ENCODE measurements around the gene RABGAP1. TPM values are rescaled to one million over a fixed set of nuclear protein-coding genes. Genes with fewer than 3 reads are reported as not detected.

The RABGAP1 gene
- total RNA-seq, 1 donor from 2014 or later = 31.9 TPM

GRCh38 chr9:123046406-123047195 lies 105.8 kb downstream of the RABGAP1 start:
- TF ChIP-seq CTCF (IDR thresholded peaks at IDR 0.05; ENCODE audit: insufficient read depth, low read length, severe bottlenecking) = no peak
- DNase-seq (ENCODE audit: low read depth) = no peak
- no peak overlapping the region for H3K4me3 ChIP-seq (ENCODE audit: low read depth, low read length)
- no peak for FAIRE-seq
- H3K36me3 ChIP-seq (ENCODE audit: control insufficient read depth, insufficient read depth, low read length) = peaks cover 1% of the 10 kb centered on the region
- no peaks in the 10 kb centered on the region for H3K27me3 ChIP-seq (ENCODE audit: control insufficient read depth, insufficient read depth, low read length)

- no peaks in the 10 kb centered on the region for H3K27me3 ChIP-seq (ENCODE audit: control insufficient read depth, insufficient read depth, low read length)
- no peak for FAIRE-seq
- DNase-seq (ENCODE audit: low read depth) = no peak
- no peak for TF ChIP-seq CTCF (IDR thresholded peaks at IDR 0.05; ENCODE audit: insufficient read depth, low read length, severe bottlenecking)
- no peaks in the 10 kb centered on the region for H3K36me3 ChIP-seq (ENCODE audit: control insufficient read depth, insufficient read depth, low read length)
- no peak overlapping the region for H3K4me3 ChIP-seq (ENCODE audit: low read depth, low read length)
These were observed 107.9 kb downstream of the RABGAP1 start for GRCh38 chr9:123048748-123049147.

GRCh38 chr9:123049589-123050222 lies 108.9 kb downstream of the RABGAP1 start:
- no peaks in the 10 kb centered on the region for H3K27me3 ChIP-seq (ENCODE audit: control insufficient read depth, insufficient read depth, low read length)
- TF ChIP-seq CTCF (IDR thresholded peaks at IDR 0.05; ENCODE audit: insufficient read depth, low read length, severe bottlenecking) = no peak
- no peak for FAIRE-seq
- DNase-seq (ENCODE audit: low read depth) = no peak
- H3K4me3 ChIP-seq (ENCODE audit: low read depth, low read length) = no peak overlapping the region
- no peaks in the 10 kb centered on the region for H3K36me3 ChIP-seq (ENCODE audit: control insufficient read depth, insufficient read depth, low read length)

GRCh38 chr9:123053046-123053445 lies 112.2 kb downstream of the RABGAP1 start:
- Histone ChIP-seq H3K4me3 (ENCODE audit: low read depth, low read length) (no peak overlapping the region), H3K36me3 (ENCODE audit: control insufficient read depth, insufficient read depth, low read length) (no peaks in the 10 kb centered on the region), H3K27me3 (ENCODE audit: control insufficient read depth, insufficient read depth, low read length) (no peaks in the 10 kb centered on the region)
- FAIRE-seq (no peak), DNase-seq (ENCODE audit: low read depth) (no peak)
- TF ChIP-seq CTCF (IDR thresholded peaks at IDR 0.05; ENCODE audit: insufficient read depth, low read length, severe bottlenecking) = no peak

- TF ChIP-seq CTCF (IDR thresholded peaks at IDR 0.05; ENCODE audit: insufficient read depth, low read length, severe bottlenecking) = no peak
- FAIRE-seq = no peak
- no peak for DNase-seq (ENCODE audit: low read depth)
- Histone ChIP-seq H3K36me3 (ENCODE audit: control insufficient read depth, insufficient read depth, low read length) (no peaks in the 10 kb centered on the region), H3K27me3 (ENCODE audit: control insufficient read depth, insufficient read depth, low read length) (no peaks in the 10 kb centered on the region), H3K4me3 (ENCODE audit: low read depth, low read length) (no peak overlapping the region)
These were observed 112.9 kb downstream of the RABGAP1 start for GRCh38 chr9:123053711-123054110.
